NCI-H1930 (cell line): ENCODE data around the gene ACSL5.
"Not testable (repeated sequence)": the region's sequence is repeated elsewhere in the genome, so short reads cannot be mapped to it uniquely, and the experiment has no call there.

ENCODE experiments used
- DNase-seq, 2 experiments: peaks; one replicate each; lab custom pipeline; 2025; lab: John Stamatoyannopoulos, UW

Gene ACSL5

GRCh38 chr10:112461029-112461887 is 87.3 kb downstream of the ACSL5 start:
- peak in 1 of 2 experiments; percentile 60 for DNase-seq

- DNase-seq: not testable (repeated sequence)
Observed at GRCh38 chr10:112464074-112464473, 90.2 kb downstream of the ACSL5 start.

DNA sequence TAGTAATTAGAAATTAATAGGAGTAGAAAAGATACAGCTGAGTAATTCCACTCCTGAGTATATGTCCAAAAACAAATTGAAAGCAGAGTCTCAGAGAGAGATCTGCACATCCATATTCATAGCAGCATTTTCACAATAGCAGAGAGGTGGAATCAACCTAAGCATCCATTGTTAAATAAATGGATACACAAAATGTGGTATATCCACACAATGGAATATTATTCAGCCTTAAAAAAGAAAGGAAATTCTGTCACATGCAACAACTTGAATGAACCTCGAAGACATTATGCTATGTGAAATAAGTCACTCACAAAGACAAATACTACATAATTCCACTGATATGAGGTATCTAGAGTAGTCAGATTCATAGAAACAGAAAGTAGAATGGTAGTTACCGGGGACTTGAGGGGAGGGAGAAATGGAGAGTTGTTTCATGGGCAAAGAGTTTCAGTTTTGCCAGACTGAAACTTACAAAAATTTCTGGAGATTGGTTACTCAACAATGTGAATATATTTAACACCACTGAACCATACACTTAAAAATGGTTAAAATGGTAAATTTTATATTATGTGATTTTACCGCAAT is 91.5 kb downstream of the ACSL5 start:
- DNase-seq: no peak

DNA sequence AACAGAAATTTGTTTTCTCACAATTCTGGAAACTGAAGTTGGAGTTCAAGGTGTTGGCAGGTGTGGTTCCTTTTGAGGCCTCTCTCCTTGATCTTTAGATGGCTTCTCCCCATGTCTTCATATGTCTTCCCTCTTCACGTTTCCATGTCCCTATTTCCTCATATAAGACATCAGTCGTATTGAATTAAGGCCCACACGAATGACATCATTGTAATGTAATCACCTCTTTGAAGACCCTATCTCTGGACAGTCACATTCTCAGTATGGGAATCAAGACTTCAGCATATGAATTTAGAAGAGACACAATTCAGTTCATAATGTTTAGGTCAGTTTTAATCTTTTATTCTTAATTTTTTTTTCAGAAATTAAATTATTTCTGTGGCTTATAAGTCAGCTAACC is 92.9 kb downstream of the ACSL5 start:
- DNase-seq: no peak

DNA sequence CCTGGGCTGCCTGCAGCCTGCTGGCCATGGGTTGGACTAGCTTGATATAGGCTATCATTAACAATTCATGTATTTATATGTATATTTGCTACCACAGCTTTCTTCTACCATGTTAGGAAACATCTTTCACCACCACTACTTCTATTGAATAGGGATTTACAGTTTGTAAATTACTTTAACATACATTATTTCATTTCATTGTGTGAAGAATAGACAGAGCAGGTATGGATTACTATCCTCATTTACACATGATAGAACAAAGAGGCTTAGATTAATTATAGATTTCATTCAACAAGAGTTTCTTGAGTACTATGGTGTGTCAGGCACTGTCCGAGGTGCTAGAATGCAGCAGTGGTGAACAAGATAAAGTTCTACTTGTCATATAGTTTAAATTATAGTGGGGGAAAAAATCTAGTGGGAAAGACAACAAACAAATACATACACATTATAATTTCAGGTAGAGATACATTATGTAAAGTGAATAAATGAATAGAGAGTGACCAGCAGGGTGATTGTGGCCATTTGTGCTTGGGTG is 93.7 kb downstream of the ACSL5 start:
- DNase-seq: no peak

- peak in 1 of 2 experiments; percentile 3 for DNase-seq
Observed at GRCh38 chr10:112471878-112472487, 98.1 kb downstream of the ACSL5 start.

GRCh38 chr10:112475575-112476218 is 101.8 kb downstream of the ACSL5 start:
- DNase-seq: no peak
